ENCODE data around the gene DTX3.

DNA sequence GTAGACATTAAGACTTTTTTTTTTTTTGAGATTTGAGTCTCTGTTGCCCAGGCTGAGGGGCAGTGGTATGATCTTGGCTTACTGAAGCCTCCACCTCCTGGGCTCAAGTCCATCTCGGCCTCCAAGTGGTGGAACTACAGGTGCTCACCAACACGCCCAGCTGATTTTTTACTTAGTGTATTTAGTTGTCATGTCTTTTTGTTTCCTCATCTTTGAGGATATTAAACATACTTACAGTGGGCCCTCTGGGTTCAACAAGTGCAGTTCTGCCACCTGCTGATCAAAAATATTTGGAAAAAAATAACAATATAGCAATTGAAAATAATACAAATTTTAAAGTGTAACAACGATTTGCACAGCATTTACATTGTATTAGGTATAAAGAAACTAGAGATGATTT, 32.7 kb downstream of the DTX3 start:
- TF ChIP-seq ZNF416 (tag by site-specific recombination; IDR thresholded peaks at IDR 0.05): no peak
- TF ChIP-seq ZNF423 (tag by site-specific recombination; IDR thresholded peaks at IDR 0.05): no peak
- TF ChIP-seq ZNF433 (tag by site-specific recombination; IDR thresholded peaks at IDR 0.05; ENCODE audit: low read depth): no peak
- no peak for TF ChIP-seq ZBTB11 (tag by site-specific recombination; conservative IDR thresholded peaks at IDR 0.05; ENCODE audit: low read depth)
- TF ChIP-seq ZNF274 (IDR thresholded peaks at IDR 0.05; ENCODE audit: low read length): no peak
- TF ChIP-seq ZNF274 (tag by site-specific recombination; IDR thresholded peaks at IDR 0.05; ENCODE audit: borderline replicate concordance): no peak
- TF ChIP-seq KLF9 (tag by site-specific recombination; IDR thresholded peaks at IDR 0.05; ENCODE audit: low read depth): no peak
- TF ChIP-seq ZNF585B (tag by site-specific recombination; IDR thresholded peaks at IDR 0.05): no peak
- no peak for TF ChIP-seq ZBTB21 (tag by site-specific recombination; IDR thresholded peaks at IDR 0.05)
- no peak for TF ChIP-seq ZNF624 (tag by site-specific recombination; IDR thresholded peaks at IDR 0.05)
- TF ChIP-seq CTCF (tag by site-specific recombination; IDR thresholded peaks at IDR 0.05): no peak
- TF ChIP-seq ZNF10 (tag by site-specific recombination; IDR thresholded peaks at IDR 0.05): no peak
- no peak for TF ChIP-seq ZNF24 (tag by site-specific recombination; IDR thresholded peaks at IDR 0.05)
- TF ChIP-seq ZNF341 (tag by site-specific recombination; IDR thresholded peaks at IDR 0.05; ENCODE audit: low read depth): no peak
- no peak for TF ChIP-seq ZNF239 (tag by site-specific recombination; IDR thresholded peaks at IDR 0.05)
